ENCODE results near the gene ERGIC2. TPM values are rescaled to one million over a fixed set of nuclear protein-coding genes. Genes with fewer than 3 reads are reported as not detected.

ERGIC2 gene
- total RNA-seq, 2 experiments from 2014 or later: 112 to 116 TPM

Other genes with a start within 250 kb of the ERGIC2 start
- 1 to 10 TPM; 2.2 to 4.4 TPM for gene FAR2, start 231.9 kb downstream of the ERGIC2 start, total RNA-seq
- gene OVCH1, start 116.5 kb upstream of the ERGIC2 start, total RNA-seq: not detected